GM21381 (cell line): ENCODE data around the gene RALB.

ENCODE experiments used
- ATAC-seq: cut with Tn5 transposase; IDR thresholded peaks from one replicate; pipeline ENCODE4 v1.9.1; 2021; ENCODE audit warnings: mild to moderate bottlenecking, moderate library complexity; ENCODE audit not compliant: unreplicated experiment

The RALB gene

GRCh38 chr2:120330946-120331822 is 78.5 kb downstream of the RALB start:
- no peak for ATAC-seq

- ATAC-seq, result no peak
These were observed 79.3 kb downstream of the RALB start for GRCh38 chr2:120331903-120332302.

GRCh38 chr2:120332384-120332783 is 79.7 kb downstream of the RALB start:
- no peak for ATAC-seq

- ATAC-seq, result no peak
These were observed 81.4 kb downstream of the RALB start for GRCh38 chr2:120334068-120334467.

GRCh38 chr2:120336749-120337148 is 84.1 kb downstream of the RALB start:
- no peak for ATAC-seq

- no peak for ATAC-seq
These were observed 85.4 kb downstream of the RALB start for GRCh38 chr2:120338015-120338414.

- ATAC-seq, result no peak
These were observed 89.3 kb downstream of the RALB start for GRCh38 chr2:120341977-120342376.

- no peak for ATAC-seq
These were observed 89.8 kb downstream of the RALB start for GRCh38 chr2:120342446-120342845.

GRCh38 chr2:120343100-120343432 is 90.4 kb downstream of the RALB start:
- ATAC-seq, result no peak

- ATAC-seq, result peak; percentile 40
These were observed 90.9 kb downstream of the RALB start for GRCh38 chr2:120343433-120344105.
